ENCODE results near the gene ZFR. TPM values are rescaled to one million over a fixed set of nuclear protein-coding genes. Genes with fewer than 3 reads are reported as not detected.

The ZFR gene
- 86.8 and 104 TPM in 2 replicates for total RNA-seq (2014; rRNA removed; shearing (Covaris generic))

- DNase-seq (ENCODE audit: low spot score): peak; percentile 74
Measured at GRCh38 chr5:32444431-32445286, at the start of gene ZFR. ZFR (minus strand) TSS chr5:32444740; CDS start chr5:32444658, 82 bp downstream.

GRCh38 chr5:32490972-32491557 lies 46.5 kb upstream of the ZFR start:
- DNase-seq (ENCODE audit: low spot score): no peak

- peak; percentile 69 for DNase-seq (ENCODE audit: low spot score)
Measured at GRCh38 chr5:32489791-32490562, 45.4 kb upstream of the ZFR start.

GRCh38 chr5:32487424-32487823 lies 42.9 kb upstream of the ZFR start:
- no peak for DNase-seq (ENCODE audit: low spot score)

GRCh38 chr5:32487008-32487407 lies 42.5 kb upstream of the ZFR start:
- DNase-seq (ENCODE audit: low spot score): no peak

- no peak for DNase-seq (ENCODE audit: low spot score)
Measured at GRCh38 chr5:32482193-32482592, 37.7 kb upstream of the ZFR start.

GRCh38 chr5:32479096-32479495 lies 34.6 kb upstream of the ZFR start:
- DNase-seq (ENCODE audit: low spot score): no peak

- no peak for DNase-seq (ENCODE audit: low spot score)
Measured at GRCh38 chr5:32476891-32477290, 32.4 kb upstream of the ZFR start.

GRCh38 chr5:32475334-32476097 lies 31.0 kb upstream of the ZFR start:
- DNase-seq (ENCODE audit: low spot score): no peak

GRCh38 chr5:32474209-32474854 lies 29.8 kb upstream of the ZFR start:
- DNase-seq (ENCODE audit: low spot score): no peak

- no peak for DNase-seq (ENCODE audit: low spot score)
Measured at GRCh38 chr5:32473072-32473471, 28.5 kb upstream of the ZFR start.

- no peak for DNase-seq (ENCODE audit: low spot score)
Measured at GRCh38 chr5:32471784-32472183, 27.2 kb upstream of the ZFR start.

GRCh38 chr5:32465076-32465475 lies 20.5 kb upstream of the ZFR start:
- DNase-seq (ENCODE audit: low spot score): no peak

- DNase-seq (ENCODE audit: low spot score): peak; percentile 40
Measured at GRCh38 chr5:32462618-32463017, 18.1 kb upstream of the ZFR start.

- DNase-seq (ENCODE audit: low spot score): no peak
Measured at GRCh38 chr5:32461441-32462120, 17.0 kb upstream of the ZFR start.

- DNase-seq (ENCODE audit: low spot score): no peak
Measured at GRCh38 chr5:32460702-32461101, 16.2 kb upstream of the ZFR start.

- no peak for DNase-seq (ENCODE audit: low spot score)
Measured at GRCh38 chr5:32458880-32459495, 14.4 kb upstream of the ZFR start.

- no peak for DNase-seq (ENCODE audit: low spot score)
Measured at GRCh38 chr5:32455311-32455710, 10.8 kb upstream of the ZFR start.

GRCh38 chr5:32454821-32455220 lies 10.3 kb upstream of the ZFR start:
- no peak for DNase-seq (ENCODE audit: low spot score)

- no peak for DNase-seq (ENCODE audit: low spot score)
Measured at GRCh38 chr5:32453916-32454315, 9.4 kb upstream of the ZFR start.

Measured in A172 (cell line).